Activated naive CD4-positive, alpha-beta T cell treated with anti-CD3 and anti-CD28 coated beads, Interleukin-2, amount 50 U/mL, for 16 hours (primary cell): ENCODE measurements around the gene LRRC3B.

Experiments
- DNase-seq: peaks from one replicate; pipeline ENCODE4 v3.0.0-alpha.2; 2020

Gene LRRC3B

GRCh38 chr3:26634601-26635000 is 12.0 kb downstream of the LRRC3B start:
- no peak for DNase-seq

GRCh38 chr3:26636096-26636727 is 13.6 kb downstream of the LRRC3B start:
- DNase-seq, result no peak

GRCh38 chr3:26637698-26638097 is 15.1 kb downstream of the LRRC3B start:
- no peak for DNase-seq

- DNase-seq, result no peak
These were observed 15.5 kb downstream of the LRRC3B start for GRCh38 chr3:26638113-26638512.

GRCh38 chr3:26639339-26639738 is 16.8 kb downstream of the LRRC3B start:
- DNase-seq, result no peak

GRCh38 chr3:26647078-26647477 is 24.5 kb downstream of the LRRC3B start:
- DNase-seq, result no peak

GRCh38 chr3:26648461-26648860 is 25.9 kb downstream of the LRRC3B start:
- no peak for DNase-seq

GRCh38 chr3:26652164-26652563 is 29.6 kb downstream of the LRRC3B start:
- DNase-seq, result no peak

- no peak for DNase-seq
These were observed 31.3 kb downstream of the LRRC3B start for GRCh38 chr3:26653811-26654425.

GRCh38 chr3:26655231-26655630 is 32.7 kb downstream of the LRRC3B start:
- no peak for DNase-seq

- no peak for DNase-seq
These were observed 34.9 kb downstream of the LRRC3B start for GRCh38 chr3:26657348-26657976.

- no peak for DNase-seq
These were observed 45.6 kb downstream of the LRRC3B start for GRCh38 chr3:26668171-26668570.

- no peak for DNase-seq
These were observed 46.1 kb downstream of the LRRC3B start for GRCh38 chr3:26668696-26669095.

GRCh38 chr3:26675336-26675735 is 52.8 kb downstream of the LRRC3B start:
- no peak for DNase-seq

- no peak for DNase-seq
These were observed 59.1 kb downstream of the LRRC3B start for GRCh38 chr3:26681632-26682031.

- DNase-seq, result no peak
These were observed 59.8 kb downstream of the LRRC3B start for GRCh38 chr3:26682406-26682805.

- DNase-seq, result no peak
These were observed 61.3 kb downstream of the LRRC3B start for GRCh38 chr3:26683902-26684301.

- no peak for DNase-seq
These were observed 64.9 kb downstream of the LRRC3B start for GRCh38 chr3:26687466-26687865.

GRCh38 chr3:26699553-26699952 is 77.0 kb downstream of the LRRC3B start:
- no peak for DNase-seq

- no peak for DNase-seq
These were observed 80.9 kb downstream of the LRRC3B start for GRCh38 chr3:26703519-26703918.

- DNase-seq, result no peak
These were observed 82.2 kb downstream of the LRRC3B start for GRCh38 chr3:26704736-26705135.

GRCh38 chr3:26708501-26708900 is 85.9 kb downstream of the LRRC3B start:
- no peak for DNase-seq

GRCh38 chr3:26712211-26713026 is 89.8 kb downstream of the LRRC3B start:
- no peak for DNase-seq

GRCh38 chr3:26713091-26713490 is 90.5 kb downstream of the LRRC3B start:
- no peak for DNase-seq
